HG03520 (cell line): ENCODE results near the gene GOSR1.
"Not testable (repeated sequence)": the region's sequence is repeated elsewhere in the genome, so short reads cannot be mapped to it uniquely, and the experiment has no call there.

Experiments used
- ATAC-seq: cut with Tn5 transposase; IDR thresholded peaks from one replicate; pipeline ENCODE4 v1.9.1; 2021; ENCODE audit warnings: mild to moderate bottlenecking, moderate library complexity; ENCODE audit not compliant: unreplicated experiment

Gene GOSR1

GRCh38 chr17:30573603-30574175 is 96.5 kb downstream of the GOSR1 start:
- no peak for ATAC-seq

- ATAC-seq: not testable (repeated sequence)
Observed at GRCh38 chr17:30574309-30574708, 97.1 kb downstream of the GOSR1 start.

GRCh38 chr17:30574806-30575205 is 97.6 kb downstream of the GOSR1 start:
- ATAC-seq: not testable (repeated sequence)

GRCh38 chr17:30575648-30576325 is 98.6 kb downstream of the GOSR1 start:
- not testable (repeated sequence) for ATAC-seq

GRCh38 chr17:30576326-30576861 is 99.2 kb downstream of the GOSR1 start:
- no peak for ATAC-seq
